GM12878 (cell line): Measurements from ENCODE around the gene XPNPEP3. TPM values are rescaled to one million over a fixed set of nuclear protein-coding genes. Genes with fewer than 3 reads are reported as not detected.

Source experiments
- ATAC-seq: fragments of 200-7000 bp; cut with Tn5 transposase; 3 replicates; pipeline ENCODE4 v1.9.1; 2020; ENCODE audit warnings: mild to moderate bottlenecking, moderate library complexity
- BruUV-seq: library from RNA; stranded (reverse); fragments of 400-500 nt; replicated peaks from 2 replicates; lab custom pipeline; 2021; lab: Mats Ljungman, UMichigan
- CTCF ChIA-PET: fragments of 300-600 bp; sonication (Branson Sonifier 250); formaldehyde crosslinking; extraction: SDS; loops from one replicate; lab custom pipeline; 2021; ENCODE audit warnings: inconsistent platforms; lab: Yijun Ruan, JAX
- POLR2A ChIA-PET: fragments of 350-600 bp; formaldehyde crosslinking; extraction: SDS; loops from one replicate; lab custom pipeline; 2021; ENCODE audit warnings: inconsistent platforms; lab: Charles Lee
- RAD21 ChIA-PET: fragments of 300-600 bp; sonication (Branson Sonifier 250); formaldehyde crosslinking; loops from one replicate; lab custom pipeline; 2023; ENCODE audit warnings: antibody characterized with exemption; ENCODE audit not compliant: unreplicated experiment; lab: Charles Lee
- SMC1A ChIA-PET: fragments of 300-600 bp; sonication (Branson Sonifier 250); formaldehyde crosslinking; loops from one replicate; lab custom pipeline; 2023; ENCODE audit not compliant: unreplicated experiment, uncharacterized antibody; lab: Charles Lee
- DNase-seq: peaks from one replicate; pipeline ENCODE4 v3.0.0-alpha.2; 2011; ENCODE audit warnings: low read depth, low spot score
- FAIRE-seq: peaks from 3 replicates; lab custom pipeline; 2011; peaks lifted over from hg19 to GRCh38; lab: Jason Lieb, UNC
- H2AFZ ChIP-seq: 2 replicates; pipeline ENCODE4 v1.6.0; 2011; ENCODE audit warnings: low read depth, low read length, control low read depth; ENCODE audit not compliant: control insufficient read depth
- H3K27ac ChIP-seq: 2 replicates; pipeline ENCODE4 v1.5.1; 2011; ENCODE audit warnings: control low read depth; ENCODE audit not compliant: control insufficient read depth, insufficient read depth
- H3K27me3 ChIP-seq, 2 experiments: replicated peaks in 1 of 2; 2 replicates each; pipeline versions ENCODE4 v1.6.0 to v1.6.1; 2011; ENCODE audit warnings: low read length in 1 of 2; ENCODE audit not compliant: control insufficient read depth in 2 of 2, insufficient read depth in 2 of 2
- H3K36me3 ChIP-seq, 2 experiments: 2 replicates each; pipeline ENCODE4 v1.5.1; 2011; ENCODE audit warnings: low read length in 1 of 2; ENCODE audit not compliant: control insufficient read depth in 2 of 2, insufficient read depth in 2 of 2
- H3K4me1 ChIP-seq: 2 replicates; pipeline ENCODE4 v1.6.1; 2011; ENCODE audit warnings: mild to moderate bottlenecking, low read length, moderate library complexity, mixed read lengths; ENCODE audit not compliant: control insufficient read depth, insufficient read depth
- H3K4me2 ChIP-seq: 2 replicates; pipeline ENCODE4 v1.6.0; 2011; ENCODE audit warnings: control low read depth; ENCODE audit not compliant: control insufficient read depth, insufficient read depth
- H3K4me3 ChIP-seq: fragments of 200-600 bp; sonication (generic); 2 replicates; pipeline ENCODE4 v1.5.1; 2016
- H3K79me2 ChIP-seq: 2 replicates; pipeline ENCODE4 v1.6.0; 2011; ENCODE audit warnings: low read length; ENCODE audit not compliant: control insufficient read depth, insufficient read depth
- H3K9ac ChIP-seq: 2 replicates; pipeline ENCODE4 v1.8.0; 2011; ENCODE audit warnings: low read length, control low read depth, mixed read lengths; ENCODE audit not compliant: control insufficient read depth, insufficient read depth
- H3K9me3 ChIP-seq: replicated peaks from 3 replicates; pipeline ENCODE4 v1.5.1; 2011; ENCODE audit warnings: mild to moderate bottlenecking, low read length; ENCODE audit not compliant: control insufficient read depth, insufficient read depth
- H4K20me1 ChIP-seq: 2 replicates; pipeline ENCODE4 v1.6.0; 2011; ENCODE audit not compliant: control insufficient read depth, insufficient read depth
- WGBS: methylation state at CpG from one replicate; pipeline ENCODE4 v1.1.6; 2016; ENCODE audit warnings: low lambda C conversion rate; ENCODE audit not compliant: insufficient replicate concordance, insufficient coverage; ENCODE audit errors: missing lambda C conversion rate; 5-methylcytosine and 5-hydroxymethylcytosine counted together
- in situ Hi-C: fragments of 300-500 bp; cut with MboI; formaldehyde crosslinking; loops from 9 replicates; pipeline ENCODE4 v1.14.3; 2018; ENCODE audit warnings: mixed read lengths
- intact Hi-C: fragments of 100-400 bp; cut with micrococcal nuclease; formaldehyde crosslinking; loops from one replicate; pipeline ENCODE4 v1.14.2; 2022; ENCODE audit not compliant: unreplicated experiment
- polyA plus RNA-seq, 11 experiments: library from polyadenylated mRNA; depleted of rRNA in 4 of 11; unstranded in 6 of 11; stranded (reverse) in 5 of 11; fragments of >200 nt; fragmentation: Nextera tagmentation in 4 of 11; fragmentation: Illumina TruSeq in 1 of 11; extraction: Ambion mirVana in 4 of 11; extraction: Trizol in 1 of 11; gene quantifications; 1 replicate in 1 of 11; 2 replicates in 10 of 11; pipeline versions ENCODE4 v1.2.1 to v1.2.3, GENCODE V29; 2011 to 2016; ENCODE audit warnings: inconsistent platforms in 2 of 11, missing spikeins in 2 of 11, low read depth in 1 of 11
- total RNA-seq, 4 experiments: library from RNA; depleted of rRNA in 3 of 4; stranded (reverse); fragments of >200 nt in 3 of 4; fragmentation: Illumina TruSeq in 1 of 4; extraction: Trizol in 1 of 4; gene quantifications; 2 replicates each; pipeline versions ENCODE4 v1.2.1 to v1.2.3, GENCODE V29; 2013 to 2021
- TF ChIP-seq, protein P1 (sequence below): fragments of 150-350 bp; IDR thresholded peaks from 2 replicates; pipeline ENCODE4 v1.6.1; 2014; ENCODE audit warnings: mild to moderate bottlenecking, low read depth, low read length
- TF ChIP-seq, protein P2 (sequence below): fragments of 450-650 bp; formaldehyde crosslinking; IDR thresholded peaks from 2 replicates; pipeline ENCODE4 v1.4.0; 2022; ENCODE audit warnings: mild to moderate bottlenecking, moderate library complexity

The XPNPEP3 gene
- total and polyA plus RNA-seq, 10 of the 15 experiments (the other 5 are each of a cell fraction or from before 2014, with no cell fraction given): 6.7 to 19.9 (median 11.7) TPM

DNA sequence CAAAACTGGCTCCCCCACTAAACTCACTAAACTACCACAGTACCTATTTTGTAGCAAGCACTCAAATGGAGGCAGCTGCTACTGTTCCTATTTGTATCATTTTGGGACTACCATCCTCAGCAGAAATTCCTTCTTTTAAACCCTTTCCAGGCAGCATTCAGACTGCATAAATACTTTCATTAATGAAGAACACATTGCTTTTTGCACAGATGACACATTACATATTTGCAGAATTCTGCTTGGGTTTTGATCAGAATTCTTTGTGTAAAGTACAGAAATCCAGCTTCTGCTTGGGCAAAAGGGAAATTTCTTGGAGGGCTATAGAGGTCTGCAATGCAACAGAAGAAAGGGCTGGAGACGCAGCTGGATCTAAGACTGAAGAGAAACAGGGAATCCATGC is 118.4 kb downstream of the XPNPEP3 start:
- intact Hi-C loops: no loop called here
- ChIA-PET CTCF (no interaction called here), RAD21 (no interaction called here), POLR2A (no interaction called here), SMC1A (interaction anchor here (0.7 to 1.0 kb wide), 2 partner anchors 23 to 232 kb away, joined by 3 read pairs; no protein-coding TSS in a partner anchor)
- Histone ChIP-seq H4K20me1 (no peaks in the 10 kb centered on the region), H2AFZ (no peak overlapping the region), H3K27ac (no peak overlapping the region), H3K9me3 (no peaks in the 10 kb centered on the region), H3K4me2 (no peak overlapping the region), H3K27me3 (no peaks in the 10 kb centered on the region), H3K9ac (no peak overlapping the region), H3K36me3 (peaks cover 3 to 6% of the 10 kb centered on the region in 2 experiments; a peak in 2 of 4 replicates), H3K79me2 (no peaks in the 10 kb centered on the region), H3K4me1 (no peaks in the 10 kb centered on the region), H3K4me3 (no peak overlapping the region)
- no TSS peak for BruUV-seq
- TF ChIP-seq, protein P1, sequence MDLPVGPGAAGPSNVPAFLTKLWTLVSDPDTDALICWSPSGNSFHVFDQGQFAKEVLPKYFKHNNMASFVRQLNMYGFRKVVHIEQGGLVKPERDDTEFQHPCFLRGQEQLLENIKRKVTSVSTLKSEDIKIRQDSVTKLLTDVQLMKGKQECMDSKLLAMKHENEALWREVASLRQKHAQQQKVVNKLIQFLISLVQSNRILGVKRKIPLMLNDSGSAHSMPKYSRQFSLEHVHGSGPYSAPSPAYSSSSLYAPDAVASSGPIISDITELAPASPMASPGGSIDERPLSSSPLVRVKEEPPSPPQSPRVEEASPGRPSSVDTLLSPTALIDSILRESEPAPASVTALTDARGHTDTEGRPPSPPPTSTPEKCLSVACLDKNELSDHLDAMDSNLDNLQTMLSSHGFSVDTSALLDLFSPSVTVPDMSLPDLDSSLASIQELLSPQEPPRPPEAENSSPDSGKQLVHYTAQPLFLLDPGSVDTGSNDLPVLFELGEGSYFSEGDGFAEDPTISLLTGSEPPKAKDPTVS: no peak
- TF ChIP-seq, protein P2, sequence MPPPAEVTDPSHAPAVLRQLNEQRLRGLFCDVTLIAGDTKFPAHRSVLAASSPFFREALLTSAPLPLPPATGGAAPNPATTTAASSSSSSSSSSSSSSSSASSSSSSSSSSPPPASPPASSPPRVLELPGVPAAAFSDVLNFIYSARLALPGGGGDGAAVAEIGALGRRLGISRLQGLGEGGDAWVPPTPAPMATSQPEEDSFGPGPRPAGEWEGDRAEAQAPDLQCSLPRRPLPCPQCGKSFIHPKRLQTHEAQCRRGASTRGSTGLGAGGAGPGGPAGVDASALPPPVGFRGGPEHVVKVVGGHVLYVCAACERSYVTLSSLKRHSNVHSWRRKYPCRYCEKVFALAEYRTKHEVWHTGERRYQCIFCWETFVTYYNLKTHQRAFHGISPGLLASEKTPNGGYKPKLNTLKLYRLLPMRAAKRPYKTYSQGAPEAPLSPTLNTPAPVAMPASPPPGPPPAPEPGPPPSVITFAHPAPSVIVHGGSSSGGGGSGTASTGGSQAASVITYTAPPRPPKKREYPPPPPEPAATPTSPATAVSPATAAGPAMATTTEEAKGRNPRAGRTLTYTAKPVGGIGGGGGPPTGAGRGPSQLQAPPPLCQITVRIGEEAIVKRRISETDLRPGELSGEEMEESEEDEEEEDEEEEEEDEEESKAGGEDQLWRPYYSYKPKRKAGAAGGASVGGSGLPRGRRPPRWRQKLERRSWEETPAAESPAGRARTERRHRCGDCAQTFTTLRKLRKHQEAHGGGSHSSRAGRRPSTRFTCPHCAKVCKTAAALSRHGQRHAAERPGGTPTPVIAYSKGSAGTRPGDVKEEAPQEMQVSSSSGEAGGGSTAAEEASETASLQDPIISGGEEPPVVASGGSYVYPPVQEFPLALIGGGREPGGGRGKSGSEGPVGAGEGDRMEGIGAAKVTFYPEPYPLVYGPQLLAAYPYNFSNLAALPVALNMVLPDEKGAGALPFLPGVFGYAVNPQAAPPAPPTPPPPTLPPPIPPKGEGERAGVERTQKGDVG: no peak
- ATAC-seq (no peak), DNase-seq (no peak), FAIRE-seq (no peak)
- 96% methylated on average over 1 of the region's 1 CpG for WGBS
- in situ Hi-C loops: no loop called here
